K562 (cell line): Measurements from ENCODE around the gene MAP2K7. TPM values are rescaled to one million over a fixed set of nuclear protein-coding genes. Genes with fewer than 3 reads are reported as not detected.
A peak's percentile ranks its signal among the peaks of the same experiment; 100 is the strongest.

Experiments
- ATF7 ChIP-seq: fragments of 450-650 bp; IDR thresholded peaks from 2 replicates; pipeline ENCODE4 v1.7.1; 2014; ENCODE audit warnings: mild to moderate bottlenecking, moderate library complexity
- CREM ChIP-seq: IDR thresholded peaks from 2 replicates; pipeline ENCODE4 v1.6.1; 2014; ENCODE audit warnings: antibody characterized with exemption, low read depth
- DPF2 ChIP-seq: fragments of 450-650 bp; IDR thresholded peaks from 2 replicates; pipeline ENCODE4 v1.6.1; 2016
- HDAC6 ChIP-seq: IDR thresholded peaks from 2 replicates; pipeline ENCODE4 v1.6.1; 2012; ENCODE audit warnings: low read depth, mild to moderate bottlenecking, control low read depth, inconsistent platforms, low read length, moderate library complexity
- ILK ChIP-seq: fragments of 450-650 bp; IDR thresholded peaks from 2 replicates; pipeline ENCODE4 v1.6.1; 2016; ENCODE audit warnings: missing genetic modification characterization, low read depth, mild to moderate bottlenecking, missing compliant biosample characterization, moderate library complexity, borderline replicate concordance
- KDM1A ChIP-seq, 2 experiments: fragments of 450-650 bp; IDR thresholded peaks; 2 replicates each; pipeline ENCODE4 v1.6.1; 2016; ENCODE audit warnings: mild to moderate bottlenecking in 2 of 2
- MEIS2 ChIP-seq: fragments of 450-650 bp; IDR thresholded peaks from 2 replicates; pipeline ENCODE4 v1.6.1; 2014; ENCODE audit warnings: mild to moderate bottlenecking; ENCODE audit not compliant: partially characterized antibody
- MTA1 ChIP-seq: fragments of 450-650 bp; IDR thresholded peaks from 2 replicates; pipeline ENCODE4 v1.6.1; 2017; ENCODE audit warnings: borderline replicate concordance
- NEUROD1 ChIP-seq: fragments of 150-350 bp; IDR thresholded peaks from 2 replicates; pipeline ENCODE4 v1.6.1; 2014; ENCODE audit warnings: borderline replicate concordance, low read length, low read depth; ENCODE audit not compliant: partially characterized antibody
- NFRKB ChIP-seq: fragments of 450-650 bp; IDR thresholded peaks from 2 replicates; pipeline ENCODE4 v1.6.1; 2016; ENCODE audit warnings: low read depth
- PHF8 ChIP-seq: fragments of 200-600 bp; sonication (generic); IDR thresholded peaks from 2 replicates; pipeline ENCODE4 v1.6.1; 2012; ENCODE audit warnings: mixed run types, mild to moderate bottlenecking, inconsistent platforms, low read length, moderate library complexity, borderline replicate concordance
- SMARCE1 ChIP-seq: fragments of 450-650 bp; IDR thresholded peaks from 2 replicates; pipeline ENCODE4 v1.7.1; 2016; ENCODE audit warnings: mild to moderate bottlenecking
- TARDBP ChIP-seq: fragments of 450-650 bp; IDR thresholded peaks from 2 replicates; pipeline ENCODE4 v1.6.1; 2016
- ZNF217 ChIP-seq: sonication (generic); formaldehyde crosslinking; IDR thresholded peaks from 2 replicates; pipeline ENCODE4 v1.8.0; 2022; ENCODE audit warnings: mild to moderate bottlenecking, missing genetic modification reagents
- ZNF316 ChIP-seq: fragments of 450-650 bp; IDR thresholded peaks from 2 replicates; pipeline ENCODE4 v1.6.1; 2016
- ZNF589 ChIP-seq: fragments of 200-800 bp; sonication (Bioruptor generic); IDR thresholded peaks from 2 replicates; pipeline ENCODE4 v1.6.1; 2016; ENCODE audit warnings: low read depth, missing genetic modification characterization, missing compliant biosample characterization
- polyA plus RNA-seq, 8 experiments: library from polyadenylated mRNA; depleted of rRNA in 4 of 8; stranded (reverse) in 5 of 8; unstranded in 3 of 8; fragments of >200 nt; fragmentation: Nextera tagmentation in 2 of 8; fragmentation: Illumina TruSeq in 1 of 8; extraction: Ambion mirVana in 2 of 8; extraction: Trizol in 1 of 8; gene quantifications; 2 replicates each; pipeline versions ENCODE4 v1.2.1 to v1.2.3, GENCODE V29; 2011 to 2014; ENCODE audit warnings: inconsistent platforms in 1 of 8, missing spikeins in 1 of 8
- total RNA-seq, 7 experiments: library from RNA; depleted of rRNA in 6 of 7; stranded (reverse); fragments of >200 nt in 6 of 7; fragmentation: Illumina TruSeq in 2 of 7; extraction: Trizol in 2 of 7; gene quantifications; 2 replicates each; pipeline versions ENCODE4 v1.2.1 to v1.2.3, GENCODE V29; 2011 to 2021; ENCODE audit warnings: low replicate concordance in 1 of 7
- TF ChIP-seq, protein P1 (sequence below), 2 experiments: fragments of 450-650 bp in 1 of 2; sonication (generic) in 1 of 2; formaldehyde crosslinking in 1 of 2; IDR thresholded peaks; 2 replicates each; pipeline versions ENCODE4 v1.7.1 to v1.9.0; 2016 to 2022; ENCODE audit warnings: inconsistent platforms in 1 of 2, mild to moderate bottlenecking in 1 of 2, missing genetic modification reagents in 1 of 2
- TF ChIP-seq, protein P2 (sequence below): fragments of 250-450 bp; sonication (Bioruptor Pico); IDR thresholded peaks from 2 replicates; pipeline ENCODE4 v1.8.0; 2021; ENCODE audit warnings: borderline replicate concordance, mild to moderate bottlenecking, moderate library complexity; ENCODE audit not compliant: poor library complexity, severe bottlenecking

The MAP2K7 gene
- total and polyA plus RNA-seq, 9 of the 15 experiments (the other 6 are each of a cell fraction or from before 2014, with no cell fraction given) = 0.51 to 45.8 (median 14.1) TPM

DNA sequence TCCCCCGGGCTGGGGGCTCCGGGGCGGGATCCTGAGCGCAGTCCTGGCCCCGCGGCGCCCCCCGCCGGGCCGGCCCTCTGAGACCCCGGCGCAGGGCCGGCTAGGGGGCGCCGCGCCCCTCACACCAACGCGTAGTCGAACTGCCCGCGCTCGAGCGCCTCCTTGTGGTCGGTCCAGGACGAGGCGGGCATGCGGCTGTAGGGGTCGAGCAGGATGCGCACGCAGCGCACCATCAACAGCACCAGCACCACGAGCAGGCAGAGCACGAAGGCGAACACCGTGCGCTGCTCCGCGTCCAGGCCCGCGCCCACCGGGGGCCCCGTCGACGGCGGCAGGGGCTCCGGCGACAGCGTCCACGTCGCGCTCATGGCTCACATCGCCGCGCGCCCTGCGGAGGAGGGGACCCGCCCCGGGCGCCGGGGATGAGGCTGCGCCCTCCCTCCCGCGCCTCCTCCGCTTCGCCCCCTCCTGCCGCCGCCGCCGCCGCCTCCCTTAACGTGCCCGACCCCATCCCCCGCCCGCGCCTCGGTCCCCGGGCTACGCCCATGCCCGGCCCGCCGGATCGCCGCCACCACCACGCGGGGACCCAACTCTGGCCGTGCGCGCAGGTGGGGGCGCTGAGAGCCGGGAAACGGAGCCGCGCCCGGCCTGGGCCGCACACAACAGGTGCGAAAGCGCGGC, 21.6 kb downstream of the MAP2K7 start (continued):
- TF ChIP-seq NEUROD1 = no peak
- no peak for TF ChIP-seq ZNF316
- no peak for TF ChIP-seq KDM1A (IDR thresholded peaks at IDR 0.05)
- peak; percentile 41; the same call in 1 of the 2 replicates for TF ChIP-seq PHF8
- TF ChIP-seq ZNF589 = no peak
- peak; percentile 61 for TF ChIP-seq CREM
- TF ChIP-seq ILK (tag) = no peak
- no peak for TF ChIP-seq HDAC6
- TF ChIP-seq NFRKB = no peak
- TF ChIP-seq, protein P1, sequence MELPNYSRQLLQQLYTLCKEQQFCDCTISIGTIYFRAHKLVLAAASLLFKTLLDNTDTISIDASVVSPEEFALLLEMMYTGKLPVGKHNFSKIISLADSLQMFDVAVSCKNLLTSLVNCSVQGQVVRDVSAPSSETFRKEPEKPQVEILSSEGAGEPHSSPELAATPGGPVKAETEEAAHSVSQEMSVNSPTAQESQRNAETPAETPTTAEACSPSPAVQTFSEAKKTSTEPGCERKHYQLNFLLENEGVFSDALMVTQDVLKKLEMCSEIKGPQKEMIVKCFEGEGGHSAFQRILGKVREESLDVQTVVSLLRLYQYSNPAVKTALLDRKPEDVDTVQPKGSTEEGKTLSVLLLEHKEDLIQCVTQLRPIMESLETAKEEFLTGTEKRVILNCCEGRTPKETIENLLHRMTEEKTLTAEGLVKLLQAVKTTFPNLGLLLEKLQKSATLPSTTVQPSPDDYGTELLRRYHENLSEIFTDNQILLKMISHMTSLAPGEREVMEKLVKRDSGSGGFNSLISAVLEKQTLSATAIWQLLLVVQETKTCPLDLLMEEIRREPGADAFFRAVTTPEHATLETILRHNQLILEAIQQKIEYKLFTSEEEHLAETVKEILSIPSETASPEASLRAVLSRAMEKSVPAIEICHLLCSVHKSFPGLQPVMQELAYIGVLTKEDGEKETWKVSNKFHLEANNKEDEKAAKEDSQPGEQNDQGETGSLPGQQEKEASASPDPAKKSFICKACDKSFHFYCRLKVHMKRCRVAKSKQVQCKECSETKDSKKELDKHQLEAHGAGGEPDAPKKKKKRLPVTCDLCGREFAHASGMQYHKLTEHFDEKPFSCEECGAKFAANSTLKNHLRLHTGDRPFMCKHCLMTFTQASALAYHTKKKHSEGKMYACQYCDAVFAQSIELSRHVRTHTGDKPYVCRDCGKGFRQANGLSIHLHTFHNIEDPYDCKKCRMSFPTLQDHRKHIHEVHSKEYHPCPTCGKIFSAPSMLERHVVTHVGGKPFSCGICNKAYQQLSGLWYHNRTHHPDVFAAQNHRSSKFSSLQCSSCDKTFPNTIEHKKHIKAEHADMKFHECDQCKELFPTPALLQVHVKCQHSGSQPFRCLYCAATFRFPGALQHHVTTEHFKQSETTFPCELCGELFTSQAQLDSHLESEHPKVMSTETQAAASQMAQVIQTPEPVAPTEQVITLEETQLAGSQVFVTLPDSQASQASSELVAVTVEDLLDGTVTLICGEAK (IDR thresholded peaks at IDR 0.05) = no peak
- TF ChIP-seq, protein P1 (CRISPR knock-in tag; IDR thresholded peaks at IDR 0.05) = no peak
- TF ChIP-seq SMARCE1 = no peak
- TF ChIP-seq, protein P2, sequence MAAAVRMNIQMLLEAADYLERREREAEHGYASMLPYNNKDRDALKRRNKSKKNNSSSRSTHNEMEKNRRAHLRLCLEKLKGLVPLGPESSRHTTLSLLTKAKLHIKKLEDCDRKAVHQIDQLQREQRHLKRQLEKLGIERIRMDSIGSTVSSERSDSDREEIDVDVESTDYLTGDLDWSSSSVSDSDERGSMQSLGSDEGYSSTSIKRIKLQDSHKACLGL (CRISPR knock-in tag) = no peak
- TF ChIP-seq DPF2 = no peak
- TF ChIP-seq MEIS2 = peak; percentile 13
- no peak for TF ChIP-seq ZNF217
- TF ChIP-seq ATF7 = peak; percentile 56
- peak; percentile 65; the same call in 1 of the 2 replicates for TF ChIP-seq TARDBP
- no peak for TF ChIP-seq MTA1
